GM12892 (cell line): ENCODE data around the gene SIRT3.

ENCODE experiments used
- POLR2A ChIP-seq: IDR thresholded peaks from 2 replicates; pipeline ENCODE4 v1.6.1; 2011; ENCODE audit warnings: low read depth, low read length, control low read depth
- POLR2AphosphoS5 ChIP-seq: IDR thresholded peaks from 2 replicates; pipeline ENCODE4 v1.6.1; 2011; ENCODE audit warnings: low read depth, low read length, control low read depth
- TAF1 ChIP-seq: IDR thresholded peaks from 2 replicates; pipeline ENCODE4 v1.6.1; 2011; ENCODE audit warnings: low read depth, mild to moderate bottlenecking, control low read depth, low read length, borderline replicate concordance

GRCh38 chr11:206526-207207 is 29.5 kb downstream of the SIRT3 start:
- TF ChIP-seq POLR2A (no peak; the same call in 1 of the 2 replicates), POLR2AphosphoS5 (0 out of 2 replicates have a peak, but pooled peaks have one; percentile 42), TAF1 (no peak)
